GM12878 (cell line): Measurements from ENCODE around the gene TBC1D9B. TPM values are rescaled to one million over a fixed set of nuclear protein-coding genes. Genes with fewer than 3 reads are reported as not detected.

Source experiments
- ATAC-seq: fragments of 200-7000 bp; cut with Tn5 transposase; 3 replicates; pipeline ENCODE4 v1.9.1; 2020; ENCODE audit warnings: mild to moderate bottlenecking, moderate library complexity
- BruUV-seq: library from RNA; stranded (reverse); fragments of 400-500 nt; replicated peaks from 2 replicates; lab custom pipeline; 2021; lab: Mats Ljungman, UMichigan
- CTCF ChIA-PET: fragments of 300-600 bp; sonication (Branson Sonifier 250); formaldehyde crosslinking; extraction: SDS; loops from one replicate; lab custom pipeline; 2021; ENCODE audit warnings: inconsistent platforms; lab: Yijun Ruan, JAX
- POLR2A ChIA-PET: fragments of 350-600 bp; formaldehyde crosslinking; extraction: SDS; loops from one replicate; lab custom pipeline; 2021; ENCODE audit warnings: inconsistent platforms; lab: Charles Lee
- RAD21 ChIA-PET: fragments of 300-600 bp; sonication (Branson Sonifier 250); formaldehyde crosslinking; loops from one replicate; lab custom pipeline; 2023; ENCODE audit warnings: antibody characterized with exemption; ENCODE audit not compliant: unreplicated experiment; lab: Charles Lee
- SMC1A ChIA-PET: fragments of 300-600 bp; sonication (Branson Sonifier 250); formaldehyde crosslinking; loops from one replicate; lab custom pipeline; 2023; ENCODE audit not compliant: unreplicated experiment, uncharacterized antibody; lab: Charles Lee
- DNase-seq: peaks from one replicate; pipeline ENCODE4 v3.0.0-alpha.2; 2011; ENCODE audit warnings: low read depth, low spot score
- FAIRE-seq: peaks from 3 replicates; lab custom pipeline; 2011; peaks lifted over from hg19 to GRCh38; lab: Jason Lieb, UNC
- H2AFZ ChIP-seq: 2 replicates; pipeline ENCODE4 v1.6.0; 2011; ENCODE audit warnings: low read depth, low read length, control low read depth; ENCODE audit not compliant: control insufficient read depth
- H3K27ac ChIP-seq: 2 replicates; pipeline ENCODE4 v1.5.1; 2011; ENCODE audit warnings: control low read depth; ENCODE audit not compliant: control insufficient read depth, insufficient read depth
- H3K27me3 ChIP-seq, 2 experiments: replicated peaks in 1 of 2; 2 replicates each; pipeline versions ENCODE4 v1.6.0 to v1.6.1; 2011; ENCODE audit warnings: low read length in 1 of 2; ENCODE audit not compliant: control insufficient read depth in 2 of 2, insufficient read depth in 2 of 2
- H3K36me3 ChIP-seq, 2 experiments: 2 replicates each; pipeline ENCODE4 v1.5.1; 2011; ENCODE audit warnings: low read length in 1 of 2; ENCODE audit not compliant: control insufficient read depth in 2 of 2, insufficient read depth in 2 of 2
- H3K4me1 ChIP-seq: 2 replicates; pipeline ENCODE4 v1.6.1; 2011; ENCODE audit warnings: mild to moderate bottlenecking, low read length, moderate library complexity, mixed read lengths; ENCODE audit not compliant: control insufficient read depth, insufficient read depth
- H3K4me2 ChIP-seq: 2 replicates; pipeline ENCODE4 v1.6.0; 2011; ENCODE audit warnings: control low read depth; ENCODE audit not compliant: control insufficient read depth, insufficient read depth
- H3K4me3 ChIP-seq: fragments of 200-600 bp; sonication (generic); 2 replicates; pipeline ENCODE4 v1.5.1; 2016
- H3K79me2 ChIP-seq: 2 replicates; pipeline ENCODE4 v1.6.0; 2011; ENCODE audit warnings: low read length; ENCODE audit not compliant: control insufficient read depth, insufficient read depth
- H3K9ac ChIP-seq: 2 replicates; pipeline ENCODE4 v1.8.0; 2011; ENCODE audit warnings: low read length, control low read depth, mixed read lengths; ENCODE audit not compliant: control insufficient read depth, insufficient read depth
- H3K9me3 ChIP-seq: replicated peaks from 3 replicates; pipeline ENCODE4 v1.5.1; 2011; ENCODE audit warnings: mild to moderate bottlenecking, low read length; ENCODE audit not compliant: control insufficient read depth, insufficient read depth
- H4K20me1 ChIP-seq: 2 replicates; pipeline ENCODE4 v1.6.0; 2011; ENCODE audit not compliant: control insufficient read depth, insufficient read depth
- CHD2 ChIP-seq: IDR thresholded peaks from 2 replicates; pipeline ENCODE4 v1.6.1; 2011; ENCODE audit warnings: low read depth, low read length, improper control_type of control experiment, borderline replicate concordance
- EGR1 ChIP-seq, 2 experiments: IDR thresholded peaks; 1 replicate in 1 of 2; 2 replicates in 1 of 2; pipeline ENCODE4 v1.6.1; 2011 to 2012; ENCODE audit warnings: low read depth in 2 of 2, low read length in 2 of 2, borderline replicate concordance in 1 of 2, mild to moderate bottlenecking in 1 of 2, moderate library complexity in 1 of 2
- IRF3 ChIP-seq: fragments of 450-650 bp; IDR thresholded peaks from 2 replicates; pipeline ENCODE4 v1.6.1; 2014; ENCODE audit warnings: mild to moderate bottlenecking
- MYC ChIP-seq: IDR thresholded peaks from 2 replicates; pipeline ENCODE4 v1.6.1; 2011; ENCODE audit warnings: mild to moderate bottlenecking, low read length, moderate library complexity, inconsistent platforms; ENCODE audit not compliant: insufficient read depth, insufficient replicate concordance, insufficient read length, severe bottlenecking
- ZNF384 ChIP-seq: IDR thresholded peaks from 2 replicates; pipeline ENCODE4 v1.6.1; 2012; ENCODE audit warnings: low read depth, mild to moderate bottlenecking, low read length, improper control_type of control experiment, borderline replicate concordance
- ZNF592 ChIP-seq: fragments of 450-650 bp; IDR thresholded peaks from 2 replicates; pipeline ENCODE4 v1.6.1; 2017; ENCODE audit warnings: mild to moderate bottlenecking, moderate library complexity
- WGBS: methylation state at CpG from one replicate; pipeline ENCODE4 v1.1.6; 2016; ENCODE audit warnings: low lambda C conversion rate; ENCODE audit not compliant: insufficient replicate concordance, insufficient coverage; ENCODE audit errors: missing lambda C conversion rate; 5-methylcytosine and 5-hydroxymethylcytosine counted together
- in situ Hi-C: fragments of 300-500 bp; cut with MboI; formaldehyde crosslinking; loops from 9 replicates; pipeline ENCODE4 v1.14.3; 2018; ENCODE audit warnings: mixed read lengths
- intact Hi-C: fragments of 100-400 bp; cut with micrococcal nuclease; formaldehyde crosslinking; loops from one replicate; pipeline ENCODE4 v1.14.2; 2022; ENCODE audit not compliant: unreplicated experiment
- polyA plus RNA-seq, 11 experiments: library from polyadenylated mRNA; depleted of rRNA in 4 of 11; unstranded in 6 of 11; stranded (reverse) in 5 of 11; fragments of >200 nt; fragmentation: Nextera tagmentation in 4 of 11; fragmentation: Illumina TruSeq in 1 of 11; extraction: Ambion mirVana in 4 of 11; extraction: Trizol in 1 of 11; gene quantifications; 1 replicate in 1 of 11; 2 replicates in 10 of 11; pipeline versions ENCODE4 v1.2.1 to v1.2.3, GENCODE V29; 2011 to 2016; ENCODE audit warnings: inconsistent platforms in 2 of 11, missing spikeins in 2 of 11, low read depth in 1 of 11
- total RNA-seq, 4 experiments: library from RNA; depleted of rRNA in 3 of 4; stranded (reverse); fragments of >200 nt in 3 of 4; fragmentation: Illumina TruSeq in 1 of 4; extraction: Trizol in 1 of 4; gene quantifications; 2 replicates each; pipeline versions ENCODE4 v1.2.1 to v1.2.3, GENCODE V29; 2013 to 2021

The TBC1D9B gene
- total and polyA plus RNA-seq, 10 of the 15 experiments (the other 5 are each of a cell fraction or from before 2014, with no cell fraction given), result 4.0 to 74.2 (median 34.6) TPM

GRCh38 chr5:179839328-179840256 lies 68.1 kb downstream of the TBC1D9B start:
- H3K9ac ChIP-seq, result no peak overlapping the region
- no peak overlapping the region for H3K4me3 ChIP-seq
- H3K4me1 ChIP-seq, result peaks cover 9% of the 10 kb centered on the region
- RAD21 ChIA-PET, result no interaction called here
- DNase-seq, result no peak
- TF ChIP-seq ZNF384, result no peak
- TF ChIP-seq EGR1 (IDR thresholded peaks at IDR 0.05; ENCODE audit: borderline replicate concordance in 1 of 2, low read depth in 2 of 2, low read length in 2 of 2), result no peak
- no peak for TF ChIP-seq ZNF592
- TF ChIP-seq CHD2, result no peak
- TF ChIP-seq IRF3, result no peak
- no peak for TF ChIP-seq MYC
- no peaks in the 10 kb centered on the region for H3K27me3 ChIP-seq
- POLR2A ChIA-PET, result no interaction called here
- TSS peak; percentile 43 for BruUV-seq
- no peak overlapping the region for H3K27ac ChIP-seq
- no peak for ATAC-seq
- H3K4me2 ChIP-seq, result no peak overlapping the region
- H4K20me1 ChIP-seq, result no peaks in the 10 kb centered on the region
- intact Hi-C loops, result no loop called here
- H3K36me3 ChIP-seq, result peaks cover 17 to 20% of the 10 kb centered on the region in 2 experiments; a peak in 3 of 4 replicates
- no peak overlapping the region for H2AFZ ChIP-seq
- CTCF ChIA-PET, result interaction anchor here (1.4 kb wide), 1 partner anchor 37 kb away, joined by 3 read pairs; no protein-coding TSS in a partner anchor
- in situ Hi-C loops, result no loop called here
- H3K79me2 ChIP-seq, result no peaks in the 10 kb centered on the region
- H3K9me3 ChIP-seq, result no peaks in the 10 kb centered on the region
- SMC1A ChIA-PET, result no interaction called here
- FAIRE-seq, result no peak
- WGBS, result 95% methylated on average over 16 of the region's 16 CpGs
